Measurements from ENCODE around the gene PRKD2.

Gene PRKD2

DNA sequence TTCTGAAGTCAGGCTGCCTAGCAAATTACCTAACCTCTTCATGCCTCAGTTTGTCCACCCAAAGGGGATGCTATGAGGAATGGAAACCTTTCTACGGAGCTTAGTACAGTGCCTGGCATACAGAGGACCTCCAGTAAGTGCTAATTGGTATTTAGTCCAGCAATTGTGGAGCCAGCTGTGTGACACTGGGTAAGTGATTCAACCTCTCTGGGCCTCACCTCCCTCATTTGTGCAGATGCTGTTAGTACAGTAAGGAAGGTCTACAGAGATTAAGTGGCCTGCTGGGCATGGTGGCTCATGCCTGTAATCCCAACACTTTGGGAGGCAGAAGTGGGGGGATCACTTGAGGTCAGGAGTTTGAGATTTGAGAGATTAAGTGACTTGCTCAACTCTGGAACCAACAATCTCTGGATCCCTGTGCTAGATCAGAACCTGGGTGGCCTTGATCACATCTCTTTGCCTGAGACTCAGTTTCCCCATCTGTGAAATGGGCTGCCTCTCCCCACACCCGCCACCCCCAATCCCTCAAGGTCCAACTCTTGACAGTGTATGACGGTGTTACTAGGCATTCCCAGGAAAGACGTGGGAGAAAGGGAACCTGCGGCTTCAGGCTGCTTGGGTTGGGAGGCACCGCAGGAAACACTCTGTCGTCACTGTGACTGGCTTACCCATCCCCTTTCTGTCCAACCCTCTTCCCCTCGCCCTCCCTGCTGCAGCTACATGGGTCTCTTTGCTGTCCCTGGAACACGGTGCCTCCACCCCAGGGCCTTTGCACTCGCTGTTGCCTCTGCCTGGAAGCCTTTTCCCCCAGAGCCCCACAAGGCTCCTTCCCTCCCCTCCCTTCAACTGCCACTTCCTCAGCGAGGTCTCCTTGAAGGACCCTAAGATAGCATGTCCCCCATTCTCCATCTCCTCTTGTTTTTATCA, 18.3 kb downstream of the PRKD2 start:
- DNase-seq = no peak

DNA sequence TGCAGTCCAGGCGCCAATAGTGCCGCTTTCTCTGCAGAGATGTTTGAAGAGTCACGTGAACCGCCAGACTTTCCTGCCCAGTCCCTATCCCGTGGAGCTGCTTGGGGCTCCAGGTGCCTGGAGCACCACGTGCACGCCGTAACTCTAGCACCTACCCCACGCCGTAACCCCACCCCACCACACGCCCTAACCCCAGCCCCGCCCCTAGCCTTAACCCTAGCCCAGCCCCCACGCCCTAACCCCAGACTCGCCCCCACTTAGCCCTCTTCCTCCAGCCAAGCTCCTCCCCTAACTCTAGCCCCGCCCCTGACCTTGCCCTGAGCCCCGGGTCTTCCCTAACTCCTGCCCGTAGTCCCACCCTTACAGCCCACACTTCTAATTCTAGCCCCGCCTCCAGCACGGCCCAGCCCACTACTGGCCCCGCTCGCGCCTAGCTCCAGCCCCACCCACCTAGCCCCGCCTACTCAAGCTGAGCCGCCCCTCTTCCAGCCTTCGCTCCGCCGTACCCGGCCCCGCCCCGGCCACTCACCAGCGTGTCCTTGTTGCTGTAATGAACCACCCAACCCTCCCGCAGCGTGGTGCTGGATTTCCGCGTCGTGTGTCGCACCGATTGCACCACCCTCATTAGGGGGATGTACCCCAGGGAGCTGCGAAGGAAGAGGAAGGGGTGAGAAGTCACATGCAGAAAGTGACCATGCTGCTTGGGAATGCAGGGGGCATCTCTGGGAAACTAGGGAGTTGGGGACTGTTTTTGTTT, 19.5 kb downstream of the PRKD2 start:
- peak; percentile 98 for DNase-seq

DNA sequence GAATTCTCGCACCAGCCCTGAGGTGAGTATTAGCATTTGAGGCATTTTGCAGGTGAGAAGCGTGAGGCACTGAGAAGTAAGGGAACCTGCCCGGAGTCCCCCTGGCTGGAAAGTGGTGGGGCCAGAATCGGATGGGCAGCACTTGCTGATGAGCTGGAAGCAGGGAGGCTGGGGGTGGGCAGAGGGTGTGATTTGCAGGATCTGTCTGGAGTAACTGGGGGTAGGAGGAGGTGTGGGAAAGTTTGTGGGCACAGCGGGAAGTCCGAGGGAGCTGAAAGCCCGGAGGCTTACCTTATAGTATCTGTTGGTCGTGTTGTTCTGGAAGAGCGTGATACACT, 20.1 kb downstream of the PRKD2 start:
- DNase-seq = no peak

DNA sequence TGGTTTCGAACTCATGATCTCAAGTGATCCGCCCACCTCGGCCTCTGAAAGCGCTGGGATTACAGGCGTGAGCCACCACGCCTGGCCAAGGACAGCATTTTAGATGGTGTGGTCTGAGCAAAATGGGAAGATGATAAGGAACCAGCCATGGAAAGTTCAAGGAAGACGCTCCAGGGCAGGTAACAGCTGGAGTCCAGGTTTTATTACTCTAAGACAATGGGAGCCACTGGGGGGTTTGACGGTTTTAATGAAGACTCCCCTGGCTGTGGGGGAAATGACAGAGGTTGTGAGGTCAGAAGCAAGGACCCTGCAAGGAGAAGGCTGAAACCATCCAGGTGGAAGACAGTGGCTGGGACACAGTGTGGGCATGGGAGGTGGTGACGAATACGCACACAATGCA, 20.9 kb downstream of the PRKD2 start:
- DNase-seq = no peak

DNA sequence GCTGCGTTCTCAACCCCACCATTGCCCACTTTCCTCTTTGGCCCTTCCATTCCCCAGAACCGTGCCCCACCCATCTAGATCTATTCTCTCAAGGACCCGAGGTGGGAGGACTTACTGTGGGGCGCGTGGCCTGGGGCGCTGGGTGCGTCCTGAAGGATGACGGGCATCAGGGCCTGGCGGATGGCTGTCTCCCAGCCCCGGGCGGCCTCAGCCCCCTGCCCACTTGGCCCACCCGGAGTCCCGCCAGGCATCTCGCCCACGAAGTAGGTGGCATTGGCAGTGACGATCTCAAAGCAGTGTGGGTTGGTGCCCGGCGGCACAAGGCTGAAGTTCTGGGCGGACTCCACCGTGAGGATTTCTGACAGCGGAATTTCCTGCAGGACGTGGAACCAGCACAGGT, 23.2 kb downstream of the PRKD2 start:
- DNase-seq = no peak

DNA sequence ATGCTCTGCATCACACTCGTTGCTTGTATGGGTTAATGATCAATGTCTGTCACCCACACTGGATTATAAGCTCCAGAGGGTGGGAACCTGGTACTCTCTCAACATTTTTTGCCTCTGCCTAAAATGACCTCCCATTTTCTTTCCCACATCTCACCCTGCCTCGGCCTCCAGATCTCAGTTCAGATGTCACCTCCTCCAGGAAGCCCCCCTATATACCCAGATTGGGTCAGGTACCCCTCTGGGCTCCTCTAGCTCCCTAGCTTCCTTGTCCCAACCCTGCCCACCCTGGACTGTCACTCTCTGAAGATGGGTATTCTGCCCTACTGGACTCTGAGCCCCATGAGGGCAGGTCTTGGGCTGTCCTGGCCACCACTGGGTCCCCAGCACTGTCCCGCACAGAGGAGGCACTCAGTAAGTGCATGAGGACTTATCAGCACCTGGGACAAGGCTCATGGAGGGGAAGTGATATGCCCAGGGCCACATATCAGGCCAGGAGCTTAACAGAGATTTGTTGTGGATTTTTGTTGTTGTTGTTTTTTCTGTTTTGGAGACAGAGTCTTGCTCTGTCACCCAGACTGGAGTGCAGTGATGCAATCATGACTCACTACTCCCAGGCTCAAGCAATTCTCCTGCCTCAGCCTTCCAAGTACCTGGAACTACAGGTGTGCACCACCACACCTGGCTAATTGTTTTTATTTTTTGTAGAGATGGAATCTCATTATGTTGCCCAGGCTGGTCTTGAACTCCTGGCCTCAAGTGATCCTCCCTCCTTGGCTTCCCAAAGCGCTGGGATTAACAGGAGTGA, 23.8 kb downstream of the PRKD2 start:
- no peak for DNase-seq

DNA sequence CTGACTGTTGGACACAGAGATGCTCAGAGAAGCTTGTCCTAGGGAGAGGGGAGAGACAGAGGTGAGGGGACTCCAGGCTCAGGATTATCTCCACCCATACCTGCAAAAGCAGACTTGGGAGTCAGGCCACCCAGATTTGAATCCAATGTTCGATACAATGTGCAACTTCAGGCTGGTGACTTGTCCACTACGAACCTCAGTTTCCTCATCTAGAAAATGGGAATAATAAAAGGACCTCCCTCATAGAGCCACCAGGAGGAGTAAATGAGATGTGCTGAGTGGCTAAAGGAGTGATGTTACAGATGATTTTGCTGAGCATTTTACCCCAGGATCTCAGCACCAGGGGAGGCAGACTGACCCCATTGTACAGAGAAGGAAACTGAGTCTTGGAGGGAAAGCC, 25.0 kb downstream of the PRKD2 start:
- DNase-seq = no peak

DNA sequence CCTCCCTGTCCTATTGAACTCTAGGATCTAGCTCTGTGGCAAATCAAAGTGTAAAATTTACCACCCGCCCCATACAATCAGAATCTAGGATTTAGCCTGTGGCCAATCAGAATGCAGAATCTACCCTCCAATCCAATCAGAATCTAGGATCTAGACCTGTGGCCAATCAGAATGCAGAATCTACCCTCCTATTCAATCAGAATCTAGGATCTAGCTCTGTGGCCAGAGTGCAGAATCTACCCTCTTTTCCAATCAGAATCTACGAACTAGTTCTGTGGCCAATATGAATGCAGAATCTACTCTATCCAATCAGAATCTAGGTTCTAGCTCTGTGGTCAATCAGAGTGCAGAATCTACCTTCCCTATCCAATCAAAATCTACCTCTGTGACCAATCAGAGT, 25.8 kb downstream of the PRKD2 start:
- no peak for DNase-seq

DNA sequence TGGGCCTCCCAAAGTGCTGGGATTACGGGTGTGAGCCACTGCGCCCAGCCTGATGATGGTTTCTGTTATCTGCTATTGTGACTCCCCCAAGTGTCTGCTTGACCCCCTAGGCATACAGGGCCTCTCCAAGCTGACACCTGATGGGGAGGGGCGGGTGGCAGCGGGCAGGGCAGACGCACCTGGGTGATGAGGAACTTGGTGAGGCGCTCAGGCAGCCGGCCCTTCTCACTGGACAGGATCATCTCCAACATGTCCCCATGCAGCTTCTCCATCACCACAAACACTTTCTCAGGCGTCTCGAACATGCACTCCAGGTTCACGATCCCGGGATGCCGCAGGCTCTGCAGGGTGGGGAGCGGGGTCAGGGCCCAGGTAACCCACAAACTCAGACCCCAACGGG, 27.6 kb downstream of the PRKD2 start:
- DNase-seq = no peak

DNA sequence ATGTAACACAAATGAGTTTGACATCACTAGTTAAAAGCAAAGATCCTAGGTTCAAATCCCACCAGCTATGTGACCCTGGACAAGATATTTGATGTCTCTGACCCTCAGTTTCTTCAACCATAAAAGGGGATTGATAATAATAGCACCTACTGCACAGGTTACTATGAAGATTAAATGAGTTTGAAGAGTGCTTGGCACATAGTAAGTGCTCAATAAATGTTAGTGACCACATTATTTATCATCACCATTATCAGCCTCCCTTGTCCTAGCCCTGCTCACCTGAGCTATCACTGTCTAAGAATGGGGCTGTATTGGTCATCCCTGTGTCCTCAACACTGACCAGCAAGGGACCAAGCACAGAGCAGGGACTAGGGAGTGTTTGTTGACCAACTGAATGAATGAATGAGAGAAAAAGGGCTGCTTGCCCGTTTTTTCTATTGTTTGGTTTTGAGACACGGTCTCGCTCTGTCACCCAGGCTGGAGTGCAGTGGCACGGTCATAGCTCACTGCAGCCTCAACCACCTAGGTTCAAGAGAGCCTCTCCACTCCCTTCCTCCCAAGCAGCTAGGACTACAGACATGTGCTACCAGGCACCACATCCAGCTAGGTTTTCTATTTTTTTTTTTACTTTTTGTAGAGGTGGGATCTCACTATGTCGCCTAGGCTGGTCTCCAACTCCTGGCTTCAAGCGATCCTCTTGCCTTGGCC, 29.3 kb downstream of the PRKD2 start:
- no peak for DNase-seq

DNA sequence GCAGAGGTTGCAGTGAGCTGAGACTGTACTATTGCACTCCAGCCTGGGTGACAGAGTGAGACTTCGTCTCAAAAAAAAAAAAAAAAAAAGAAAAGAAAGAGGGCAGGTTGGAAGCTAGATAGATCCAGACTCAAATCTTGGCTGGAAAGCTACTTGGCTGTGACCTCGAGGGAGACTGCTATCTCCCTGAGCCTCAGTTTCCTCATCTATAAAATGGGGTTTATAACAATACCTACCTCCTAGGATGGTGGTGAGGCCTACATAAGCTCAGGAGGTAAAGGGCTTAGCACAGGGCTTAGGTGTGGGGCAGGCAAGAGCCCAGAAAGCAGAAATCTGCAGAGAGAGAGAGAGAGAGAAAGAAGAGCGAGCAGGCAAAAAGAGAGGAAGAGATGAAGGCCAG, 31.7 kb downstream of the PRKD2 start:
- DNase-seq = no peak

DNA sequence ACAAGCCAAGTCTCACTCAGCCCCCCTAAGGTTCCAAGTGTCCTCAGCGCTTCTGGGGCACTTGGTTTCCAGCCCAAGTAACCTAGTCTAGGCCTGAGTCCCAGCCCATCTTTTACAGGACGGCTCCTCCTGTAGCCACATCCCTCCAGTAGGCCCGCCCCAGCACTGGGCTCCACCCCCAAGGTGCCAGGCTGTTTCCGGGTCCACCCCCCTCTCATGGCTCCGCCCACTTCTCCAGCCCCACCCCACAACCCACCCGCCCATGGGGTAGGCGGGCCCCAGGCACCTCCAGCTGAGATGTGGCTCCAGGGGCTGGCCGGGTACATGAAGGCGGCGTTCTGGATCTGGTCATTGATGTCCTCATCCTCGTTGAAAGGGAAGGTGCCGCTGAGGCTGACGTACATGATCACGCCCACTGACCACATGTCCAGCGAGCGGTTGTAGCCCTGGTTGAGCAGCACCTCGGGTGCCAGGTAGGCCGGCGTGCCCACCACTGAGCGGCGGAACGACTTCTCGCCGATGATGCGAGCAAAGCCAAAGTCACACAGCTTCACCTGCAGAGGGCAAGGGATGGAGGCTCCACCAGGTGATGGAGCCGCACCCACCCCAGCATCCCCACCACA, 38.7 kb downstream of the PRKD2 start:
- no peak for DNase-seq

DNA sequence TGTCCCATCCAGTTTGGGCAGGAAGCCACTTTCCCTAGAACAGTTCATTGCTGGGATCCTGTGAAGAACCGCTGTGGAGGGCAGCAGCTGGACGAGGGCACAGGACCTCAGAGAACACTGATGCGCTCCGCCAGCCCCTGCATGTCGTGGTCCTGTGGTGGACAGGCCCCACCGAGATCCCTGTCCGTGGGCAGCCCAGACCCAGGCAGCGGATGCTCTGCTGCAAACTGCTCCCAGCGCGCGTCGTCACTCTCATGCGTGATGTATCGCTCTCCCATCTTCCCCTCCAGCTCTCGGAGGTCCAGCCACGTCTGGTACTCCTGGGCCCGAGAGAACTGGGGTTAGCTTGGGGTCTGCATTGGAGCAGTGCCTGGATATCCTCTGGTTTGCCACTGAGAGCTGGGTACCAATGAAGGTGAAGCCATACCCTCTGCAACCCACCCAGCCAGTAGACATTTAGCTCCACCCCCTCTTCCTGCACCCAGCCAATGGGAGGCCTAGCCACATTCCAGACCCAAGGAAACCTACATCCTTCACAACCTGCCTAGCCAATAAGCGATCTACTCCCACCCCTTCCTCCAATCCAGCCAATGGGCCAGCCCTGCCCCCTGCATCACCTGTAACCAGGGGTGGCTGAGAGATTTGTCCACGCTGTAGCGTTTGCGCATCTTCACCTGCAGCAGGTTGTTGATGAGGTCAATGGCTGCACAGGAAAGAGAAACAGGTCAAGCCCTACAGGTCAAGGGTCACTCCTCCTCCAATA, 42.3 kb downstream of the PRKD2 start:
- DNase-seq = no peak

DNA sequence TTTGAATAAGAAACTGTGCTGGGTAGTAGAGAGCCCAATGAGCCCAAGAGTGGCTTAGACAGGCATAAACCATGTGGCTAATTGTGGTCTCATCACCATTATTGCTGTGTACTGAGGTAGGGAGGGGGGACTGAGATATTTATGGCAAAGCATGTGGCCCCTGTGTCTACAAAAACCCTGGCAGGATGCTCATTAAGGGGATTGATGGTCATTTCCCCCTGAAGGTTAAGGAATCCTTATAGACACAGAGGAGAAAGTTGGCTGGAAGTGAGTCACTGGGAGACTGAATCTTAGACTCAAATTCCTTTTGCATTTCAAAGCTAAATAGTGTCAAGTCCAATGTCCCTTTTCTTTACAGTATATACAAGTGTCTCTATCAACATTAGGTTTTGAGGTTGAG, 46.1 kb downstream of the PRKD2 start:
- DNase-seq = no peak

DNA sequence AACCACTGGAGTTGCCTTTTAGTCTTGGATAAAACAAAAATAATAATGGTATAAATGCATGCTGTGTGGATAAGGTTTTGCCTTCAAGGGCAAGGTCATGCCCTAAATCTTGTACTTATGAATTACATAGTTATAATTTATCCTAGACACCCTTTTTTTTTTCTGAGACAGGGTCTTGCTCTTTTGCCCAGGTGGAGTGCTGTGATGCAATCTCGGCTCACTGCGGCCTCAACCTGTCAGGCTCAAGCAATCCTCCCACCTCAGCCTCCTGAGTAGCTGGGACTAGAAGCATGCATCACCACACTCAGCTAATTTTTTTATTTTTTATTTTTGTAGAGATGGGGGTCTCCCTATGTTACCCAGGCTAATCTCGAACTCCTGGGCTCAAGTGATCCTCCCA, 48.3 kb downstream of the PRKD2 start:
- no peak for DNase-seq

DNA sequence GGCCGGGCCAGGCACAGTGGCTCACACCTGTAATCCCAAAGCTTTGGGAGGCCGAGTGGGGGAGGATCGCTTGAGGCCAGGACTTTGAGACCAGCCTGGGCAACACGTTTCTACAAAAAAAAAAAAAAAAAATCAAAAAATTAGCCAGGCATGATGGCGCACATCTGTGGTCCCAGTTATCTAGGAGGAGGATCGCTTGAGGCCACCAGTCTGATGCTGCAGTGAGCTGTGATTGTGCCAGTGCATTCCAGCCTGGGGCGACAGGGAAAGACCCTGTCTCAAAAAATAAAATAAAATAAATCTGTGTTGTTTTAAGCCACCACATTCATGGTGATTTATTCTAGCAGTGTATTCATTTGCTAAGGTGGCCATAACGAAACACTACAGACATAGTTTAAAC, 51.8 kb downstream of the PRKD2 start:
- DNase-seq = no peak

DNA sequence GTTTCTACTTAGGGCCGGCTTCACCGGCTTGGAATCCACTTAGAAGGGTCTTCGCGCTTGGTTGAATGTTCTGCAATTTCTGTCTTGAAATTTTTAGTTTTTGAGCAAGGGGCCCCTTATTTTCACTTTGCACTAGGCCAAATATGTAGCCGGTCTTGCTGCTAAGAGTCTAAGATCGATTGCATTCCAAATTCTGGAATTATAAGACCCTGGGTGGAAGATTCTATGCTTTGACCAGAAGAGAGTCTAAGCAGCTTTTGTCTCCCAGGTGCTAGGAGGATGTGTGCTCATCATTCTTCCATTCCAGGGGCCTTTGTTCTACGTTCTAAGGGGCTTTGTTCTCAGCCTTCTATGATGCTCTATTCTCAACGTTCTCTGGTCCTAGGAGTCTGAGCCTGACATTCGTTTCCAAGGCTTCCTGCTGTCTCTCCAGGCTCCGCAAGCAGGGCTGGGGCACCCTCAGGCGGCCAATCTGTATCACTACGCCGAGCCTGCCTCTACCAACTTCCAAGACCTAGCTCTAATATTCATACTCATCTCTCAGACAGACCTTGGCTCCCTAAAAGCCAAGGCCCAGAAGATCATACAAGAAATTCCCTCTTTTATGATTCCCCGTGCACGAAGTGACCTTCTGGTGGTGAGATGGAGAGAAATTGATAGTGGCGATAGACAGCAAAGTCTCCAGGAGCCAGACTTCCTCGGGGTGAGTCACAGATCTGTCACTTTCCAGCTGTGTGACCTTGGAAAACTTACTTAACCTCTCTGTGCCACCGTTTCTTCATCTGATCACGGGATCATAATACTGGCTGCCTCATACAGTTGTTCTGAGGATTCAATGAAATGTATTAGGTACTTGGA, 55.0 kb downstream of the PRKD2 start:
- DNase-seq = peak; percentile 92

DNA sequence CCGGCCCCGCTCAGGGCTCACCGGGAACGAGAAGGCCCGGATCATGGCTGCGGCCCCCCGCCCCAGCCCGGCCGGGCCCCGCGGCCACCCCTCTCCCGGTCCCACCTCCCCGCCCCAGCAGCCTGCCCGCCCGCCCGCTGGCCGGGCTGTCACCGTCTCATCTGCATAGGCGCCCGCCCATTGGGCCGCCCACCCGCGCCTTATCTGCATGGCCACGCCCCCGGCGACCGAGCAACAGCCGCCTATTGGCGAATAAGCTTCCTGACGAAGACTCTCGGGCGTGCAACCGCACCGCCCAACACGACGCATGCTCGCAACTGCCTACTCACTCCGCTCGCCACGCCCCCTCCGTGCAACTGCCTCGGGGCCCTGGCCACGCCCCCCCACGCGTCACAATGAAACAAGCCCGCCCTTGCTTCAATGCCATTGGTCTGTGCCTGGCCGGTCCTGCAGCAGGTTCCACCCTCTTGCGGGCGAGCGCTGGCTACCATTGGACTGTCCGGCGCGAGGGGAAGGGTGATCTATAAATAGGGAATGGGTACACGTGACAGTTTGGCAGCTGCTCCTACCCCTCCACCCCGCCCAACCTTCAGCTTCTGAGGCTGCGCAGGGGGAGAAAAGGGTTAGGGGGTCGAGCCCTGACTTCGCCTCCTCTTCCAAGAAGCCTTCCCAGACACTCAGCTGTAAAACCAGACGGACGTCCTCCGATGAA, 55.7 kb downstream of the PRKD2 start, which contains the start of gene DACT3:
Gene DACT3 (minus strand): TSS at position 163 of the 712 bp plus-strand sequence. CDS start 118 bp downstream, at position 45.
- peak; percentile 100 for DNase-seq

DNA sequence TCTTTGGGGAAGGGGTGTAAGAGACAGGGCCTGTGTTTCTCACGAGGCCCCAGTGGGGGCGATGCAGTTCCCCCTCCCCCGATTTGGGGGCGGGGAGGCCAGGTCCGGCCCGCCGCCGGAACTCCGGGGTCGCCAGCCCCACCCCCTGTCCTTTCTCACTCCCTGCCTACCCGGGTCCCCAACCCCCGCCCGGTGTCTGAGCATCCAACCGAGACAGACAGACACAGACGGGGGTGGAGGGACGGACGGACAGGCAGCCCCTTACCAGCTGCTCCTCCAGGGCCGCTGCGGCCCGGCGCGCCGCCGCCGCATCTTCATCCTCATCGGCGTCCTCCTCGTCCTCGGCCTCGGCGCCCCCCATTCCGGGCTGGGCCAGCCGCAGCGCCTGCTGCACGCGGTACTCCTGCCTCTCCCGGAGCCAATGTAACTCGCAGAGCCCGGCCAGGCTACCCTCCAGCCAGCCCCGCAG, 56.3 kb downstream of the PRKD2 start:
- no peak for DNase-seq
